Measurements from ENCODE around the gene TBCC.
"Not testable (repeated sequence)": the region's sequence is repeated elsewhere in the genome, so short reads cannot be mapped to it uniquely, and the experiment has no call there.

The TBCC gene

DNA sequence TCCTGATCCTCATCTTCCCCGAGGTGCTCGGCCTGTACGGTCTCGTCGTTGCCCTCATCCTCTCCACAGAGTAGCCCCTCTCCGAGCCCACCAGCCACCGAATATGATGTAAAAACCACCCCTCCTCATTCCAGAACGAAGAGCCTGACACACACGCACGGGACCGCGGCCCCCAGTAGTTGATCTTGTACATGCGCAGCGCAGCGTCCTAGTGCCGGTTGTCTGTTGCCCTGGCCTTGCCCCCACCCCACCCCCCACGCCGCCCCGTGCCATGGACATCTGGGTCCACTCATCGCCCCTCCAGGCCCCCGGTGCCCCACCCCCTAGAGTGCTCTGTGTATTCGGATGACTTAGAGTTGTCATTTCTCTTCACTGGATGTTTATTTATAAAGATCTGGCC lies 18.3 kb downstream of the TBCC start:
- no peak for DNase-seq

DNA sequence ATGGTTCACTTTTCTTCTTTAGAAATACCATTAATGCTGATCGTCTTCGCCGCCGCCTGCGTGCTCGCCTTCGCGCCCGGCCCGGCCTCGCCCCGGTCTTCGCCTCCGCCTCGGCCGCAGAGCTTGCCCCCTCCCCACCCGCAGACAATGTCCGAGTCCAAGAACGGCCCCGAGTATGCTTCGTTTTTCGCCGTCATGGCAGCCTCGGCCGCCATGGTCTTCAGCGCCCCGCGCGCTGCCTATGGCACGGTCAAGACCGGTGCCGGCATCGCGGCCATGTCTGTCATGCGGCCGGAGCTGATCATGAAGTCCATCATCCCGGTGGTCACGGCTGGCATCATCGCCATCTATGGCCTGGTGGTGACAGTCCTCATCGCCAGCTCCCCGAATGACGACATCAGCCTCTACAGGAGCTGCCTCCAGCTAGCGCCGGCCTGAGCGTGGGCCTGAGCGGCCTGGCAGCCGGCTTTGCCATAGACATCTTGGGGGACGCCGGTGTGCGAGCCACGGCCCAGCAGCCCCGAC lies 18.8 kb downstream of the TBCC start:
- DNase-seq, result peak; percentile 25

DNA sequence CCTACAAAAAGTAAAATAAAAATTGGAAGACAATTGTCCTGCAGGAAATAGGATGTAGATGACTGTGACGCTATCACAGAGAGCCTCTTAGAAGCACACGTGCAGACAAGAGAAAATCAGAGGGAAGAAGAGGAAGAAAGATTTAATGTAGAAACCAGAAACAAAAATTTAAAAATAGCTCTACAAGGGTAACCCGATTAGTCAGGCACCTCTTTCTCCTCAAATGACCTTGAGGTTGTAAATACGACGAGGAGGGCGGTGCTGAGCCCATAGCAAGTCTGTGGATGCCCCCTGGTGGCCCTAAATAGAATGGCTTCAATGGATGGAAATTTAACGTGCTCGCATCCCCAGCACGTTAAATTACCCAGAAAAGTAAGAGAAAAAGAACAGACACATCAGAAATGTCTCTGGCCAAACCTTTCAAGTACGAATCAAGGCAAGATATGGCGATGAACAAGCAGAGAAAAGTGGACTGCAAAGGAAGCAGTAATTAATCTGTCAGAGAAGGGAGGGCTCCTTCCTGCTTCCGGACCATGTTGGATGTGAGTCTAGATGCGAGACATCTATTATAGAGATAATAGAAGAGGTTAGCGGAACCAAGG lies 19.3 kb downstream of the TBCC start:
- DNase-seq, result peak; percentile 89

DNA sequence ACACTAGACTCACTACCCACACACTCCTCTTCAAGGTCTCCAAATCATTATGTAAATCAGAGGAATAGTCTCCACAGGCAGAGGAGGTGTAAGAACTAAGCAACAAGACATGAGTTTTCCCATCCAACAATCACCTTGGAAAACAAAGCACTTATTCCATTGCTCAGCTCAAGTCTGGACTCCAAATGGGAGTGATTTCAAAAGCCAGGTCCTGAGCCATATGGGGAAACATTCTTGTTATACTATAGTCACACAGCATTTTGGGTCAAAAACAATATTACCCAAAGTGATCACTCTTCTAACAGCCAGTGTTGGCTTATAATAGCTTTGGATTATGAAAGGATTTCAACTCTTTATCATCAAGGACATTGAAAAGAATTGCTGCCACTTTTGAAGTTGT lies 19.9 kb downstream of the TBCC start:
- DNase-seq, result no peak

DNA sequence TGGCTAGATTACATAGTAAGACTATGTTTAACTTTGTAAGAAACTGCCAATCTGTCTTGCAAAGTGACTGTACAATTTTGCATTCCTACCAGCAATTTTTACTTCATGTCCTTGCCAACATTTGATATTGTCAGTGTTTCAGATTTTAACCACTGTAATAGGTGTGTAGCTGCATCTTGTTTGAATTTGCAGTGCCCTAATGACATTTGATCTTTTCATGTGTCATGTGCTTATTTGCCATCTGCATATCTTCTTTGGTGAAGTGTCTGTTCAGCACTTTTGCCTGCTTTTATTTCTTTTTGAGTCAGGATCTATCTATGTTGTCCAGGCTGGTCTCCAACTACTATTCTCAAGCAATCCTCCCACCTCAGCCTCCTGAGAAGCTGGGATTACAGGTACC lies 21.1 kb downstream of the TBCC start:
- no peak for DNase-seq

DNA sequence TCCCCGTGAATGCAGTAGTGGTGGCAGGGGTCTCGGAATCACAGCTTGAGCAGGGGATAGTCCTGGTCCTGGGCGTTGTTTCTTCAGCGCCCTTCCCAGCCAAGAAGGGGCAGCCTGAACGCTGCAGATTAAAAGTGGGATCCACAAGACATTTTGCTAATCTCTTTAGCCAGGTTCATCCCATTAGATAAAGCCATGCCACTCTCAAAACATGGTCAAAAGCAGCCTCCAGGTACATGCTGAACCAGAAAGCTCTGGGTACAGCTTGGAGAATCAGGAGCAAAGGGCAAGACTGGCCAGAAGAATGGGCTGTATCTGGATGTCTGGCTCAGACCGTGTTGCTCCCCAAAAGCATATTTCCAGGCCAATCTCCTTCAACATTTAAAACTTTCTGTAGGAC lies 23.4 kb downstream of the TBCC start, which contains the start of gene PRPH2:
TSS of gene PRPH2 (minus strand) at position 101 of the 400 bp plus-strand sequence. CDS start 263 bp downstream, outside the sequence.
- DNase-seq, result no peak

DNA sequence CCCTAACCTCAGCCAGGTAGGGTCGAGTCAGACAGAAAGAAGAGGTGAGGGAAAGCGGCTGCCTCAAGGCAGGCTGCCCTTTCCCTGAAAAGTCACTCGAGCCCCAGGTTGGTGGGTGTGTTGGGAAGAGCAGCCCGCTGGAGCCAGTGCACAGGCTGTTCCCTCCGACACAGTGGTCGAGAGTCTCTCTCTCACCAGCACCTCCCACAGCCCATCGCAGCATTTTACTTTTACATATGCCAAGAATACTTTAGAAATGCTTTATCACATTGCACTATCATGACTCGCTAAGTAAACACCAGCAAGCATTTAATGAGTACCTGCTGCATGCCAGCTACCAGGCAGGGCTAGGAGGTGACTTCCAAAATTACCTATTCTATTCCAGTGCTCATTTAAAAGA lies 25.2 kb downstream of the TBCC start:
- peak; percentile 29 for DNase-seq

DNA sequence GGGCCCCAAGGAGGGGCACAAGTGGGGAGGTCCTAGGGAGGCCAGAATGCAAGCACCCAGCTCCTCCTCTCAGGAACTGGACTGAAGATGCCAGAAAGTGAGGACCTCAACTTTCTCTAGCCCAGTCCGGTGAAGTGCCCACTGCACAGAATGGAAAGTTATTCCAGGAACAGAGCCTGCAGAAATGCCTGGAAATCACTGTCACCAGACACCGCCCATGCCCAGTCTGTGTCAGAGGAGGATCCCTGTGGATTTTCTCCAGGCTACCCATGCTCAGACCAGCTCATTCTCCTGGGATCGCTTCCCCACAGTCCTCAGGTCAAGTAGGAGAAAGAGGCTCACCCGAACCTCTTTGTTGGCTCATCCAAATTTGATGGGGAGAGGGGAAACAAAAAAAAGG lies 30.0 kb downstream of the TBCC start:
- DNase-seq, result no peak

DNA sequence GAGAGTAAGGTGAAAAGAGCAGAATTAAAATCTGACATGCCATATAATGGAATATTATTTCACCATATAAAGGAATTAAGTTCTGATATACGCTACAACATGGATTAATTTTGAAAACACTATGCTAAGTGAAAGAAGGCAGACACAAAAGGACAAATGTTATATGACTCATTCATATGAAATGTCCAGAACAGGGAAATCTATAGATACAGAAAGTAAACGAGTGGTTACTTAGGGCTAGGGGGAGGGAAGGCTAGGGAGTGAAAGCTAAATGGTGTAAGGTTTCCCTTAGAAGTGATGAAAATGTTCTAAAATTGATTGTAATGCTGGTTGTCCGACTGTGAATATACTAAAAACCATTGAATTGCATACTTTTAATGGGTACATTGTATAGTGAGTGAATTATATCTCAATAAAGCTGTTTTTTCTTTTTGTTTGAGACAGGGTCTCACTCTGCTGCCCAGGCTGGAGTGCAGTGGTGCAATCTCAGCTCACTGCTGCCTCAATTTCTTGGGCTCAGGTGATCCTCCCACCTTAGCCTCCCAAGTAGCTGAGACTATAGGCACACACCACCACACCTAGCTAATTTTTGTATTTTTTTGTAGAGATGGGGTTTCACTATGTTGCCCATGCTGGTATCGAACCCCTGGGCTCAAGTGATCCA lies 31.7 kb downstream of the TBCC start:
- DNase-seq, result peak; percentile 70

DNA sequence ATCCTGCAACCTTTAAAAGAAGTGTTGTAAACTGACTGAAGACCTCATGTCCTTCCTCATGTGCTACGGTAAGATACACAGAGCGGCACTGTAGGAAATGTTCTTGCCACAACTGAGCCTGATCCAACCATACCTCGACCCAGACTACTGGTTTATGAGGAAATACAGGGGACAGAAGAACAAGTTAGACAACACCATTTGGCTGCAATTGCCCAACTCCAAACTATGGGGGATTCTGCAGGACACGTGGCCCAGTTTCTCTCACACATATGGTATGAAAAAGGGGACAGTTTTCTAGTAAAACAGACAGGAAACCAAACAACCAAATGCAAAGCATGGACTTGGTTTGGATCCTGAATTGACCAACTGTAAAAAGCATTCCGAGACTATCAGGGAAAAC lies 34.0 kb downstream of the TBCC start:
- no peak for DNase-seq

DNA sequence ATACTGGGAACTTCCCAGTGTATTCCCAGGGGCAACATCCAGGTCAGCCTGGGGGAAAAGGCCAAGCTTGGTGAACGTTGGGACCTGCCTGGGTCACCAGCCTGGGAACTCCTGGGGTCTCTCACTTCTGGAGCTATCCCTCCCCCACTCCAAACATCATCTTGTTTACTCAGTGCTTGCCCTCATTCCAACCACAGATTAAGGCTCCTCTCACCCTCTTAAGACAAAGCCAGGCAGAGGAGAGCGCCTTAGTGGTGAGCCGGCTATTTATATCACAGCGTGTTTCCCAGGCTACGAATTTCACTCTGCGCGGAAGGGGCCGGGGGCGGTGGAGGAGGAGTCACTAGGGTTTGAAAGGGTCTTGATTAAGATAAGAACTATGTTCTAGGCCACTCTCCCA lies 35.6 kb downstream of the TBCC start:
- DNase-seq, result peak; percentile 22

DNA sequence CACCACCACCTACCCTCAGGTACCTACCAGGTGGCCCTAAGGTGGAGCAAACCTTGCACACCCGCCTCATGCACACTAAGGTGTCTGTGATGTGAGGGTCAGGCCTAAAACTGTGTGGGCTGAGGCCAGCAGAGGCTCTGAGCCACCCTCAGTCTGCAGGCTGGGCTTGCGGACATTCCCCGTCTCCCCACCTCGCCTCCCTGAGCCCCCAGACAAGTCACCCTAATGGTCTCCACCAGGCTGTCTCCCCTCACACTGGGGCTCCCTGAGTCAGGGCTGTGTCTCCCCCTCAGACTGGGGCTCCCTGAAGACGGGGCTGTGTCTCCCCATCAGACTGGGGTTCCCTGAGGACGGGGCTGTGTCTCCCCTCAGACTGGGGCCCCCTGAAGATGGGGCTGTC lies 36.0 kb downstream of the TBCC start:
- DNase-seq, result no peak

DNA sequence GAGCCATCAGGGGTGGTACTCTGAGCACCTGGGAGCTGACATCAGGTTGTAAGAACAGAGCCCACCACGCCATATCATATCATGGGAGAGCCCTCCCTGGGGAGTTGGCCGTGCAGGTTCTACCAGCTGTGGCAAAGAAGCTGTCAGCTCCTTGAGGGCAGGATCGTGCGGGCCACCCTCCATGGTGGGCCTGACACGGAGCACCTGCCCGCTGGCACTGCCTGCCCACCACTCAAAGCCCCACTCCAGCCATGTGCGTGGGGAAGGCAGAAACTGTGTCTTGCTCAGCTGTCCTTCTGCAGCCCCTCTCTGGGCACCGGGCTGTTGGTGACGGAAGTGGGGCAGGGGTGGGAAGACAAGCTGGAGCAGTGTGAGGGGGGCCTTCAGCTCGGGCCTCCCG lies 37.8 kb downstream of the TBCC start:
- no peak for DNase-seq

DNA sequence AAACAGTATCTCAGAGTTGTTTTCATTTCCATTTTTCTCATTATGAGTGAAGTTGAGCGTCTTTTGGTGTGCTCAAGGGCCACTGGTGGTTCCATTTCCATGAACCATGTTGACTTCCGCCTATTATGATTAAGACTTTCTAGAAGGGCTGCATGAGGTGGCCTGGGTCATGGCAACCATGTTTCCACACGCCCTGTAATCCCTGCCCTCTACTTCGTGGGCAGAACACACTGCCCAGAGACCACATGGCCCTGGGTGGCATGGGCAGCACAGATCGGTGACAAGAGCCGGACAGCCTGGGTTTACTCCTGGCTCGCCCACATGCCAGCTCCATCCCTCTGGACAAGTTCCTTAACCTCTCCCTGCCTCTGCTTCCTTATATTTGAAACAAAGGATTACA lies 38.3 kb downstream of the TBCC start:
- DNase-seq, result no peak

DNA sequence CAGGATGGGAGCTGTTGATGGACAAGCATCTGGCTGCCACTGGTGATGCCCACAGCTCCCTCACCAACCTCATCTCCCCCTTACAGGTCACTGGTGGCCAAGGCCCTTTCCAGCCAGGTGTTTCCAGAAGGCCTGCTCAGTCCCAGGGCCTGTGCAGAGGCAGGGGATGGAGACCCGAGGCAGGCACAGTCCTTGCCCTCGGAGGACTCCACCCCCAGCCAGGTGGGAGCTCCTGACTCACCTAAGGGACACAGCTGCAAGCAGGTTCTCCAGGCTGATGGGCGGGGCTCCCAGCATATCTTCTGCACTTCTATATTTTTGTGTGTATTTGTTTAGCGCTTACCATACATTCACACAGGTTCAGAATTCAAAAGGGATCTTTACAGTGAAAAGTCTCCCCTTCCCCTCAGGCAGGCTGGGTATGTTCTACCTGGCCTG lies 40.9 kb downstream of the TBCC start:
- DNase-seq, result no peak

DNA sequence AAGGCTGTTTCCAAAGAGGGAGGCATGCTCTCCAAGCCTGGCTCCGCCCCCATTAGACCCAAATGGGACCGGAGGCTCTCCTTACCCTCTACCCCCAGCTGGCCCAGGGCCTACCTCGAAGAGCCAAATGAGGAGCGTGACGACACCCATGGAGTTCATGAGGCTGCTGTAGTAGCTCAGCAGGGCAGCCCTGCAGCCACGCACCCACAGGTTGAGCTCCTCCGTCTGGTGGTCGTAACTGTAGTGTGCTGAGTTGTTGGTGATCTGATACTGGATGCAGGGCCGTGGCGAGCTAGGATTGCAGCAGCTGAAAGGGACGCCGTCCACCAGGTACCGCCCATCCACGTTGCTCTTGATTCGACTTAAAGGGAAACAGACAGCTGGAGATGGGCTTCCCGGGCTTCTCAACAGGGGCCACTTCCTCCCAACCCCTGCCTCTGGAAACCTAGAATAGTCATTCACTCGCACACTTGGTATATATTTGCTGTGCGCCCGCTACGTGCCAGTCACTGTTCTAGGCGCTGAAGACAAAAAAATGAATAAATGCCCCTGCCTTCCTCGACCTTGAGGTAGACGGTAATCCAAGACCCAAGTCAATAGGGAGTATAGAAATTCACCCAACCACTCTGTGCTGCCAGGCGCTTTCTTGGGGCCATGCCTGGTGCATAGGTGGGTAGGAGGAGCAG lies 41.5 kb downstream of the TBCC start:
- DNase-seq, result peak; percentile 64

DNA sequence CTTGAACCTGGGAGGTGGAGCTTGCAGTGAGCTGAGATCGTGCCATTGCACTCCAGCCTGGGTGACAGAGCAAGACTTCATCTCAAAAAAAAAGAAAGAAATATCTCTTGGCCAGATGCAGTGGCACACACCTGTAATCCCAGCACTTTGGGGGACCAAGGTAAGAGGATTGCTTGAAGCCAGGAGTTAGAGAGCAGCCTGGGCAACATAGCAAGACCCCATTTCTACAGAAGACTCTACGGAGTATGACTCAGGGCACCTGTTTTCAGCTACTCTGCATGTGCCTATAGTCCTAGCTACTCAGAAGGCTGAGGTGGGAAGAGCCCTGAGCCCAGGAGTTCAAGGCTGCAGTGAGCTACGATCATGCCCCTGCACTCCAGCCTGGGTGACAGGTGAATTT lies 43.1 kb downstream of the TBCC start:
- not testable (repeated sequence) for DNase-seq

DNA sequence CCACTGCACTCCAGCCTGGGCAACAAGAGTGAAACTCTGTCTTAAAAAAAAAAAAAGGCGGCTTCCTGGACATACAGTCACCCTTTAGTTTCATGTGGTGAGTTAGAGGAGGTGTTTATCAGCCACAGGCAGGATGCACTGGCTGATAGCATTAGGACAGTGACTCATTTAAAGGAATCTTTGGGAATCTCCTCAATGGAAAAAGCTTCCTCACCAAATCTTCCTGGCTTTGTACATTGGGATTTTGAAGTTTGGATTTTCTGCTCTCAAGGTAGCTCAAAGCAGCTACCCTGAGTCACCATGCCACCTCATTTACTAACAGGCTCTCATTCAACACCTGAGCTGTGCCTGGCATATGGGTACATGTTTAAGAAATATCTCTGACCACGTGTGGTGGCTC lies 43.7 kb downstream of the TBCC start:
- peak; percentile 76 for DNase-seq

DNA sequence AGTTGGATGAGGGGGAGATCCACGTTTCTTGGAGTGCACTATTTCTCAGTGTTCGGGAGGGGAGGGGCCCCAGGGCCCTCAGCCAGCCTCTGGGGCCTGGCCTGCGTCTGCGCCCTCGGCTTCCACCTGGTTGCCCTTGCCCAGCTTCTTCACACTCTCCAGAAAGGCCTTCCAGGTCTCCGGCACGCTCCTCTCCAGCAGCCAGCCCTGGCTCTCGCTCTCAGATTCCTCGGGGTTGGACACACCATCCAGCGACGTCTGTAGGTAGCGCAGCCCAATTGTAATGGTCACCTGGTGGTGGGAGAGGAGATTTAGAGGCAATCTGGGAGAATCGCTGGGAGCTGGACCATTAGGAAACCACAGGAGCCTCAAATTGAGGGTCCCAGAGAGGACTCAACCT lies 47.7 kb downstream of the TBCC start:
- DNase-seq, result no peak

DNA sequence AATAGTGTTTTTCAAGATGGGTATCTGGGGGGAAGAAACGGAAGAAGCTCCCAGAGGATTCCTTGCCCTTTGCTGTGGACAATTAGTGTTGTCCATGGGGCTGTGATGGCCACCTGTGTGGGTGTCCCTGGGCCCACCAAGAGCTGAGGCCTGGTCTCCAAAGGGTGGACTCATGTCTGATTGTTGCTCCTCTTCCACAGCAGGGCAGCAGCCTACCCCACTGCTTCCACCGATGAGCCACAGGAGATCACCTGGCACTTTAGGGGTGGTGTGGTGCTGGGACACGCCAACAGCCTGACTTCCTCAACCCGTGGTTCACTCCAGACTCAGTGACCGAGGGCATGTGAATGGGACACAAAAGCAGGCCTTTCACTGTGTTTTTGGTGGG lies 48.6 kb downstream of the TBCC start:
- no peak for DNase-seq

DNA sequence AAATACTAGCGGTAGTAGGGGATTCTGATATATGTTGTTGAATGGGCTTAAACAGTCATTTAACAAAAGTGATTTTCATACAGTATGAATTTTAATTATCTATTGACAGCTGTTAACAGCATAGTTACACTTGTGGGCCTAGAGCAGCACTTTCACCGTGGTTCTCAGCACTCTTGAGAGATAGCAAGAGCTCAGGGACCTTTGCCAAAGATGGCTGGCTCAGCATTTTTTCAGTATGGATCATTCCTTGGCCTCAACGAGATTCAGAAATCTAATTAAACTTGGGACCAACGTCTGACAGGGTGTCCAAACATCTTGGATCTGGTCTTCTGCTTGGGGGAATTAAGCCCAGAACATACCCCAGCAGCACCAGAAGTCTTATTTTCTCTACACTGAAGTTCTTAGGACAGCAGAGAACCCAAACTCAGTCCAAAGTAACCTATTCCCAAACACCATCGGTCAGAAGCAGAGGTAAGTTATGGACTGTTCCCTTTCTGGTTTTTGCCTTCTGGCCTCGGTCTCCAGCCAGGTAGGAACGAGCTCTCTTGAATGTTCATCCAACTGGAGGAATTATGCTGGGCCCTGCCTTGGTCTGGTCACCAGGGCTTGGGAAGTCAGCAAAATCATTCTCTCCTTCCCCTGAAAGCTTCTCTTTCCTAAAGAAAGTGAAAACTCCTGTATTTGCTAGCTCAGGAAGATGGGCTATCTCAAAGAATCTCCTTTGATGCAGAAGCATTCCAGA lies 49.2 kb downstream of the TBCC start:
- DNase-seq, result peak; percentile 67

DNA sequence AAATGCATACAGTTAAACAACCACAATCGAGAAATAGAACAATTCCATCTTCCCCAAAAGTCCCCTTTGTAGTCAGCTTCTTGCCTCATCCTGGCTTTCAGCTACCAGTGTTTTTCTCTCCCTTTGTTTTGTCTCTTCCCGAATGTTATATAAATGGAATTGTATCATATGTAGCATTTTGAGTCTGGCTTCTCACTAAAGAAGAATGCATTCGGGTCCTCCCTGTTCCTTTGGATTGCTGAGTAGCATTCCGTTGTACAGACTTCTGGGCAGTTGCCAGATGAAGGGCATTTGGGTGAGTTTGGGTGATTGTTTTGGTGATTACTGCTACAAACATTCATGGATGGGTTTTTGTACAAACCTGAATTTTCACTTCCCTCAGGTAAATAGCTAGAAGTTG lies 51.3 kb downstream of the TBCC start:
- peak; percentile 77 for DNase-seq

Measured in fibroblast of skin of right quadriceps (primary cell).